H9 (cell line): ENCODE data around the gene PLD1. TPM values are rescaled to one million over a fixed set of nuclear protein-coding genes. Genes with fewer than 3 reads are reported as not detected.

Source experiments
- DNase-seq: peaks from one replicate; pipeline ENCODE4 v3.0.0-alpha.2; 2017
- H2AFZ ChIP-seq: one replicate; pipeline ENCODE4 v1.6.1; 2013; ENCODE audit warnings: mild to moderate bottlenecking, low read length, control low read depth, moderate library complexity
- H2AK5ac ChIP-seq: 2 replicates; pipeline ENCODE4 v1.6.1; 2013; ENCODE audit warnings: low read length, control low read depth, mixed read lengths; ENCODE audit not compliant: insufficient read length
- H2BK120ac ChIP-seq: one replicate; pipeline ENCODE4 v1.6.1; 2013; ENCODE audit warnings: low read depth, mild to moderate bottlenecking, low read length, control low read depth, inconsistent platforms; ENCODE audit not compliant: poor library complexity, severe bottlenecking
- H2BK12ac ChIP-seq: 2 replicates; pipeline ENCODE4 v1.6.1; 2013; ENCODE audit warnings: low read length, control low read depth, mixed read lengths, low read depth; ENCODE audit not compliant: insufficient read length
- H2BK15ac ChIP-seq: 2 replicates; pipeline ENCODE4 v1.6.1; 2013; ENCODE audit warnings: low read depth, low read length, control low read depth
- H2BK20ac ChIP-seq: one replicate; pipeline ENCODE4 v1.6.1; 2013; ENCODE audit warnings: low read depth, mild to moderate bottlenecking, low read length, control low read depth, inconsistent platforms; ENCODE audit not compliant: poor library complexity, severe bottlenecking
- H2BK5ac ChIP-seq: 2 replicates; pipeline ENCODE4 v1.6.1; 2013; ENCODE audit warnings: low read length, control low read depth, mixed read lengths; ENCODE audit not compliant: insufficient read length
- H3K14ac ChIP-seq: 2 replicates; pipeline ENCODE4 v1.6.1; 2013; ENCODE audit warnings: low read length, control low read depth; ENCODE audit not compliant: insufficient read depth
- H3K18ac ChIP-seq: 2 replicates; pipeline ENCODE4 v1.6.1; 2013; ENCODE audit warnings: low read depth, mild to moderate bottlenecking, mixed read lengths, low read length, control low read depth; ENCODE audit not compliant: insufficient read length
- H3K23ac ChIP-seq: 2 replicates; pipeline ENCODE4 v1.6.1; 2013; ENCODE audit warnings: low read length, control low read depth, mixed read lengths, low read depth; ENCODE audit not compliant: insufficient read length
- H3K23me2 ChIP-seq: 2 replicates; pipeline ENCODE4 v1.6.1; 2013; ENCODE audit warnings: low read depth, mild to moderate bottlenecking, mixed read lengths, low read length, control low read depth; ENCODE audit not compliant: insufficient read length, poor library complexity, severe bottlenecking
- H3K27ac ChIP-seq: 2 replicates; pipeline ENCODE4 v1.5.1; 2013; ENCODE audit warnings: low read length, control low read depth, mixed read lengths, low read depth; ENCODE audit not compliant: insufficient read length
- H3K27me3 ChIP-seq: 2 replicates; pipeline ENCODE4 v1.6.1; 2013; ENCODE audit warnings: low read length, control low read depth, inconsistent platforms; ENCODE audit not compliant: insufficient read depth
- H3K4ac ChIP-seq: 2 replicates; pipeline ENCODE4 v1.6.1; 2013; ENCODE audit warnings: low read depth, mild to moderate bottlenecking, control low read depth, inconsistent platforms, low read length, moderate library complexity
- H3K4me1 ChIP-seq: 2 replicates; pipeline ENCODE4 v1.6.1; 2013; ENCODE audit warnings: low read length, control low read depth, inconsistent platforms; ENCODE audit not compliant: insufficient read depth
- H3K4me2 ChIP-seq: 2 replicates; pipeline ENCODE4 v1.6.1; 2013; ENCODE audit warnings: low read length, control low read depth, mixed read lengths; ENCODE audit not compliant: insufficient read length, insufficient read depth
- H3K56ac ChIP-seq: 2 replicates; pipeline ENCODE4 v1.6.1; 2013; ENCODE audit warnings: low read depth, mild to moderate bottlenecking, mixed read lengths, low read length, control low read depth; ENCODE audit not compliant: insufficient read length
- H3K79me1 ChIP-seq: 2 replicates; pipeline ENCODE4 v1.6.1; 2013; ENCODE audit warnings: low read depth, mild to moderate bottlenecking, moderate library complexity, low read length, control low read depth, inconsistent platforms; ENCODE audit not compliant: insufficient read depth, poor library complexity, severe bottlenecking
- H3K79me2 ChIP-seq: 2 replicates; pipeline ENCODE4 v1.6.1; 2013; ENCODE audit warnings: low read length, control low read depth, inconsistent platforms; ENCODE audit not compliant: insufficient read depth
- H3K9ac ChIP-seq: 2 replicates; pipeline ENCODE4 v1.6.1; 2013; ENCODE audit warnings: low read length, control low read depth, mixed read lengths; ENCODE audit not compliant: insufficient read length; ENCODE audit errors: extremely low read depth
- H3K9me3 ChIP-seq: one replicate; pipeline ENCODE4 v1.6.1; 2013; ENCODE audit warnings: low read depth, low read length, inconsistent platforms; ENCODE audit not compliant: control insufficient read depth
- H3T11ph ChIP-seq: one replicate; pipeline ENCODE4 v1.6.1; 2013; ENCODE audit warnings: mild to moderate bottlenecking, low read length, control low read depth, inconsistent platforms
- H4K20me1 ChIP-seq: one replicate; pipeline ENCODE4 v1.6.1; 2013; ENCODE audit not compliant: control insufficient read depth, insufficient read length, insufficient read depth
- H4K5ac ChIP-seq: 2 replicates; pipeline ENCODE4 v1.6.1; 2013; ENCODE audit warnings: low read depth, mild to moderate bottlenecking, mixed read lengths, low read length, control low read depth; ENCODE audit not compliant: insufficient read length
- H4K8ac ChIP-seq: replicated peaks from 2 replicates; pipeline ENCODE4 v1.6.1; 2013; ENCODE audit warnings: low read length, control low read depth, mixed read lengths, low read depth; ENCODE audit not compliant: insufficient read length
- H4K91ac ChIP-seq: 2 replicates; pipeline ENCODE4 v1.6.1; 2013; ENCODE audit warnings: low read depth, mild to moderate bottlenecking, moderate library complexity, mixed read lengths, low read length, control low read depth; ENCODE audit not compliant: insufficient read length
- H3K27ac Mint-ChIP-seq, 3 experiments: 2 replicates in 2 of 3; 3 replicates in 1 of 3; pipeline ENCODE4 v1.8.0; 2020 to 2021; ENCODE audit warnings: mixed read lengths in 3 of 3, mild to moderate bottlenecking in 1 of 3, moderate library complexity in 1 of 3
- H3K27me3 Mint-ChIP-seq: 2 replicates; pipeline ENCODE4 v1.8.0; 2021; ENCODE audit warnings: low read depth, mild to moderate bottlenecking, moderate library complexity, mixed read lengths
- H3K36me3 Mint-ChIP-seq, 3 experiments: 2 replicates in 2 of 3; 3 replicates in 1 of 3; pipeline ENCODE4 v1.8.0; 2020 to 2021; ENCODE audit warnings: low read depth in 3 of 3, mixed read lengths in 3 of 3; ENCODE audit not compliant: insufficient read depth in 1 of 3
- H3K4me1 Mint-ChIP-seq, 2 experiments: 2 replicates each; pipeline ENCODE4 v1.8.0; 2020; ENCODE audit warnings: mixed read lengths in 2 of 2
- H3K4me3 Mint-ChIP-seq, 2 experiments: 2 replicates in 1 of 2; 3 replicates in 1 of 2; pipeline ENCODE4 v1.8.0; 2020 to 2021; ENCODE audit warnings: mild to moderate bottlenecking in 2 of 2, mixed read lengths in 2 of 2, moderate library complexity in 1 of 2
- H3K9me3 Mint-ChIP-seq, 2 experiments: 2 replicates in 1 of 2; 3 replicates in 1 of 2; pipeline ENCODE4 v1.8.0; 2020; ENCODE audit warnings: mild to moderate bottlenecking in 2 of 2, mixed read lengths in 2 of 2, moderate library complexity in 1 of 2
- WGBS: extraction: QIAGEN DNeasy Blood & Tissue Kit; methylation state at CpG from one replicate; pipeline ENCODE4 v1.1.7; 2013; ENCODE audit warnings: missing lambda C conversion rate, low lambda C conversion rate, mixed read lengths; ENCODE audit not compliant: insufficient read length; ENCODE audit errors: extremely low coverage; 5-methylcytosine and 5-hydroxymethylcytosine counted together
- total RNA-seq: library from RNA; stranded (reverse); gene quantifications from 2 replicates; pipeline ENCODE4 v1.2.1, GENCODE V29; 2021
- TF ChIP-seq, protein P1 (sequence below): fragments of 200-600 bp; sonication (generic); conservative IDR thresholded peaks from 3 replicates; pipeline ENCODE4 v1.8.0; 2021; ENCODE audit warnings: antibody characterized with exemption, mild to moderate bottlenecking

PLD1 gene
- total RNA-seq, 1 experiment from 2014 or later, result 1.8 TPM

GRCh38 chr3:171606151-171606751, 204.0 kb downstream of the PLD1 start:
- H3K27ac Mint-ChIP-seq, result no peak overlapping the region
- Histone ChIP-seq H3K27me3 (no peaks in the 10 kb centered on the region), H2BK20ac (no peak overlapping the region), H4K5ac (no peak overlapping the region), H3K18ac (no peak overlapping the region), H3K79me1 (no peaks in the 10 kb centered on the region), H4K20me1 (no peaks in the 10 kb centered on the region), H2AK5ac (no peak overlapping the region), H3K23ac (no peak overlapping the region), H3T11ph (no peak overlapping the region), H2BK15ac (no peak overlapping the region), H3K14ac (no peak overlapping the region), H3K79me2 (no peaks in the 10 kb centered on the region), H3K27ac (no peak overlapping the region), H3K56ac (no peak overlapping the region), H4K8ac (no peak overlapping the region), H2BK5ac (no peak overlapping the region), H3K4me1 (no peaks in the 10 kb centered on the region), H3K4me2 (no peak overlapping the region), H2BK12ac (no peak overlapping the region), H3K4ac (no peak overlapping the region), H2BK120ac (no peak overlapping the region), H3K9ac (no peak overlapping the region), H2AFZ (no peak overlapping the region), H3K23me2 (no peaks in the 10 kb centered on the region), H4K91ac (no peak overlapping the region), H3K9me3 (no peaks in the 10 kb centered on the region)
- no peaks in the 10 kb centered on the region for H3K4me1 Mint-ChIP-seq
- TF ChIP-seq, protein P1, sequence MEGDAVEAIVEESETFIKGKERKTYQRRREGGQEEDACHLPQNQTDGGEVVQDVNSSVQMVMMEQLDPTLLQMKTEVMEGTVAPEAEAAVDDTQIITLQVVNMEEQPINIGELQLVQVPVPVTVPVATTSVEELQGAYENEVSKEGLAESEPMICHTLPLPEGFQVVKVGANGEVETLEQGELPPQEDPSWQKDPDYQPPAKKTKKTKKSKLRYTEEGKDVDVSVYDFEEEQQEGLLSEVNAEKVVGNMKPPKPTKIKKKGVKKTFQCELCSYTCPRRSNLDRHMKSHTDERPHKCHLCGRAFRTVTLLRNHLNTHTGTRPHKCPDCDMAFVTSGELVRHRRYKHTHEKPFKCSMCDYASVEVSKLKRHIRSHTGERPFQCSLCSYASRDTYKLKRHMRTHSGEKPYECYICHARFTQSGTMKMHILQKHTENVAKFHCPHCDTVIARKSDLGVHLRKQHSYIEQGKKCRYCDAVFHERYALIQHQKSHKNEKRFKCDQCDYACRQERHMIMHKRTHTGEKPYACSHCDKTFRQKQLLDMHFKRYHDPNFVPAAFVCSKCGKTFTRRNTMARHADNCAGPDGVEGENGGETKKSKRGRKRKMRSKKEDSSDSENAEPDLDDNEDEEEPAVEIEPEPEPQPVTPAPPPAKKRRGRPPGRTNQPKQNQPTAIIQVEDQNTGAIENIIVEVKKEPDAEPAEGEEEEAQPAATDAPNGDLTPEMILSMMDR, result no peak
- H3K36me3 Mint-ChIP-seq, result no peaks in the 10 kb centered on the region
- no CpG with 5 or more reads among the region's 6 CpGs for WGBS
- H3K4me3 Mint-ChIP-seq, result no peak overlapping the region
- H3K27me3 Mint-ChIP-seq, result no peaks in the 10 kb centered on the region
- DNase-seq, result no peak
- H3K9me3 Mint-ChIP-seq, result no peaks in the 10 kb centered on the region
